HEK293 (cell line): ENCODE results near the gene FGF10.

ENCODE experiments used
- CTCF ChIA-PET: fragments of 350-600 bp; formaldehyde crosslinking; extraction: SDS; loops from one replicate; lab custom pipeline; 2021; ENCODE audit warnings: antibody characterized with exemption; lab: Yijun Ruan, JAX
- POLR2A ChIA-PET: fragments of 300-600 bp; formaldehyde crosslinking; extraction: SDS; loops from one replicate; lab custom pipeline; 2020; ENCODE audit warnings: antibody characterized with exemption, inconsistent platforms; lab: Yijun Ruan, JAX
- H3K27ac ChIP-seq: fragments of 200-500 bp; sonication (Bioruptor generic); 2 replicates; pipeline ENCODE4 v1.5.1; 2014; ENCODE audit warnings: low read depth, low read length, control low read depth, inconsistent platforms; ENCODE audit errors: extremely low read depth
- H3K36me3 ChIP-seq, 2 experiments: fragments of 200-500 bp in 1 of 2; sonication (Bioruptor generic) in 1 of 2; 1 replicate in 1 of 2; 2 replicates in 1 of 2; pipeline ENCODE4 v1.5.1; 2014 to 2017; ENCODE audit warnings: inconsistent platforms in 2 of 2, low read length in 2 of 2; ENCODE audit not compliant: control insufficient read depth in 2 of 2, insufficient read depth in 1 of 2
- H3K4me1 ChIP-seq: fragments of 200-500 bp; sonication (Bioruptor generic); 2 replicates; pipeline ENCODE4 v1.5.1; 2014; ENCODE audit warnings: mild to moderate bottlenecking, low read length, inconsistent platforms; ENCODE audit not compliant: control insufficient read depth, insufficient read depth
- H3K4me3 ChIP-seq: 2 replicates; pipeline ENCODE4 v1.5.1; 2011; ENCODE audit warnings: low read depth, mild to moderate bottlenecking, control low read depth, low read length, moderate library complexity
- H3K9me3 ChIP-seq: fragments of 200-500 bp; sonication (Bioruptor generic); 2 replicates; pipeline ENCODE4 v1.5.1; 2014; ENCODE audit warnings: low read depth, low read length, inconsistent platforms; ENCODE audit not compliant: control insufficient read depth, insufficient read depth
- BCL11B ChIP-seq: fragments of 450-650 bp; formaldehyde crosslinking; IDR thresholded peaks from 2 replicates; pipeline ENCODE4 v1.5.1; 2016; ENCODE audit warnings: low read depth, missing biosample characterization, missing genetic modification characterization
- KLF1 ChIP-seq: fragments of 450-650 bp; formaldehyde crosslinking; IDR thresholded peaks from 2 replicates; pipeline ENCODE4 v1.5.1; 2016; ENCODE audit warnings: missing biosample characterization, missing genetic modification characterization
- KLF8 ChIP-seq: fragments of 450-650 bp; formaldehyde crosslinking; IDR thresholded peaks from 2 replicates; pipeline ENCODE4 v1.5.1; 2016; ENCODE audit warnings: missing biosample characterization, missing genetic modification characterization
- MZF1 ChIP-seq: fragments of 450-650 bp; formaldehyde crosslinking; IDR thresholded peaks from 2 replicates; pipeline ENCODE4 v1.5.1; 2017; ENCODE audit warnings: missing biosample characterization, missing genetic modification characterization, borderline replicate concordance
- PBX3 ChIP-seq: sonication (generic); formaldehyde crosslinking; IDR thresholded peaks from 2 replicates; pipeline ENCODE4 v1.8.1; 2022; ENCODE audit warnings: mild to moderate bottlenecking, moderate library complexity, missing genetic modification reagents
- SCRT2 ChIP-seq: fragments of 450-650 bp; formaldehyde crosslinking; IDR thresholded peaks from 2 replicates; pipeline ENCODE4 v1.5.1; 2016; ENCODE audit warnings: missing biosample characterization, missing genetic modification characterization
- SETDB1 ChIP-seq: IDR thresholded peaks from one replicate; pipeline ENCODE4 v1.6.1; 2017; ENCODE audit warnings: mild to moderate bottlenecking, low read length, moderate library complexity, mixed read lengths; ENCODE audit not compliant: insufficient read length
- SP3 ChIP-seq: fragments of 450-650 bp; formaldehyde crosslinking; IDR thresholded peaks from 2 replicates; pipeline ENCODE4 v1.5.1; 2016; ENCODE audit warnings: missing biosample characterization, missing genetic modification characterization
- YY2 ChIP-seq: fragments of 450-650 bp; formaldehyde crosslinking; IDR thresholded peaks from 2 replicates; pipeline ENCODE4 v1.5.1; 2016; ENCODE audit warnings: missing biosample characterization, missing genetic modification characterization
- ZBTB21 ChIP-seq: fragments of 450-650 bp; formaldehyde crosslinking; IDR thresholded peaks from 2 replicates; pipeline ENCODE4 v1.5.1; 2017; ENCODE audit warnings: missing biosample characterization, missing genetic modification characterization
- ZEB2 ChIP-seq: fragments of 450-650 bp; formaldehyde crosslinking; IDR thresholded peaks from 2 replicates; pipeline ENCODE4 v1.5.1; 2016; ENCODE audit warnings: missing biosample characterization, missing genetic modification characterization
- ZNF121 ChIP-seq: fragments of 450-650 bp; formaldehyde crosslinking; IDR thresholded peaks from 2 replicates; pipeline ENCODE4 v1.5.1; 2016; ENCODE audit warnings: missing biosample characterization, missing genetic modification characterization
- ZNF157 ChIP-seq: fragments of 450-650 bp; formaldehyde crosslinking; IDR thresholded peaks from 2 replicates; pipeline ENCODE4 v1.5.1; 2016; ENCODE audit warnings: missing biosample characterization, missing genetic modification characterization
- ZNF19 ChIP-seq: fragments of 450-650 bp; formaldehyde crosslinking; IDR thresholded peaks from 2 replicates; pipeline ENCODE4; 2016; ENCODE audit warnings: missing biosample characterization, missing genetic modification characterization, low read depth
- ZNF223 ChIP-seq: fragments of 450-650 bp; formaldehyde crosslinking; IDR thresholded peaks from 2 replicates; pipeline ENCODE4 v1.5.1; 2016; ENCODE audit warnings: missing biosample characterization, missing genetic modification characterization
- ZNF350 ChIP-seq: fragments of 450-650 bp; formaldehyde crosslinking; IDR thresholded peaks from 2 replicates; pipeline ENCODE4 v1.5.0; 2017; ENCODE audit warnings: missing biosample characterization, mild to moderate bottlenecking, missing genetic modification characterization
- ZNF37A ChIP-seq: fragments of 450-650 bp; IDR thresholded peaks from 2 replicates; pipeline ENCODE4 v1.5.1; 2018; ENCODE audit warnings: missing biosample characterization, missing genetic modification characterization
- ZNF394 ChIP-seq: fragments of 450-650 bp; formaldehyde crosslinking; IDR thresholded peaks from 2 replicates; pipeline ENCODE4 v1.5.1; 2016; ENCODE audit warnings: missing biosample characterization, missing genetic modification characterization, mild to moderate bottlenecking, moderate library complexity, borderline replicate concordance
- ZNF433 ChIP-seq: fragments of 450-650 bp; formaldehyde crosslinking; IDR thresholded peaks from 2 replicates; pipeline ENCODE4 v1.5.1; 2016; ENCODE audit warnings: missing biosample characterization, missing genetic modification characterization, low read depth
- ZNF530 ChIP-seq: fragments of 450-650 bp; formaldehyde crosslinking; IDR thresholded peaks from 2 replicates; pipeline ENCODE4 v1.5.1; 2016; ENCODE audit warnings: low read depth, missing biosample characterization, missing genetic modification characterization
- ZNF558 ChIP-seq: fragments of 450-650 bp; formaldehyde crosslinking; IDR thresholded peaks from 2 replicates; pipeline ENCODE4 v1.5.1; 2016; ENCODE audit warnings: missing biosample characterization, missing genetic modification characterization
- ZNF596 ChIP-seq: fragments of 450-650 bp; IDR thresholded peaks from 2 replicates; pipeline ENCODE4 v1.5.0; 2018; ENCODE audit warnings: missing biosample characterization, mild to moderate bottlenecking, missing genetic modification characterization, moderate library complexity
- ZNF654 ChIP-seq: fragments of 450-650 bp; formaldehyde crosslinking; IDR thresholded peaks from 2 replicates; pipeline ENCODE4 v1.5.1; 2016; ENCODE audit warnings: low read depth, missing biosample characterization, missing genetic modification characterization
- TF ChIP-seq, protein P1 (sequence below): fragments of 450-650 bp; formaldehyde crosslinking; IDR thresholded peaks from 2 replicates; pipeline ENCODE4 v1.5.1; 2016; ENCODE audit warnings: missing biosample characterization, missing genetic modification characterization
- TF ChIP-seq, protein P2 (sequence below): fragments of 450-650 bp; formaldehyde crosslinking; IDR thresholded peaks from 2 replicates; pipeline ENCODE4 v1.5.1; 2016; ENCODE audit warnings: missing biosample characterization, missing genetic modification characterization
- TF ChIP-seq, protein P3 (sequence below): fragments of 450-650 bp; formaldehyde crosslinking; IDR thresholded peaks from 2 replicates; pipeline ENCODE4 v1.5.0; 2017; ENCODE audit warnings: missing biosample characterization, missing genetic modification characterization, borderline replicate concordance

Gene FGF10

GRCh38 chr5:44320188-44320587, 69.0 kb downstream of the FGF10 start:
- TF ChIP-seq YY2 (no peak), ZNF394 (tag by site-specific recombination) (no peak), SP3 (tag by site-specific recombination) (no peak), ZNF596 (tag by site-specific recombination) (no peak), ZNF530 (tag by site-specific recombination) (no peak), ZNF19 (tag by site-specific recombination) (no peak), SCRT2 (tag by site-specific recombination) (0 out of 2 replicates have a peak, but pooled peaks have one; percentile 21)
- TF ChIP-seq, protein P1, sequence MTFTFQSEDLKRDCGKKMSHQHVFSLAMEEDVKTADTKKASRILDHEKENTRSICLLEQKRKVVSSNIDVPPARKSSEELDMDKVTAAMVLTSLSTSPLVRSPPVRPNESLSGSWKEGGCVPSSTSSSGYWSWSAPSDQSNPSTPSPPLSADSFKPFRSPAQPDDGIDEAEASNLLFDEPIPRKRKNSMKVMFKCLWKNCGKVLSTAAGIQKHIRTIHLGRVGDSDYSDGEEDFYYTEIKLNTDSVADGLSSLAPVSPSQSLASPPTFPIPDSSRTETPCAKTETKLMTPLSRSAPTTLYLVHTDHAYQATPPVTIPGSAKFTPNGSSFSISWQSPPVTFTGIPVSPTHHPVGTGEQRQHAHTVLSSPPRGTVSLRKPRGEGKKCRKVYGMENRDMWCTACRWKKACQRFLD (tag by site-specific recombination): no peak
- POLR2A ChIA-PET: no interaction called here
- Histone ChIP-seq H3K9me3 (no peaks in the 10 kb centered on the region), H3K4me1 (no peaks in the 10 kb centered on the region), H3K36me3 (no peaks in the 10 kb centered on the region), H3K27ac (no peak overlapping the region), H3K4me3 (no peak overlapping the region)
- CTCF ChIA-PET: interaction anchor here (0.5 to 1.2 kb wide), 2 partner anchors 12 kb away, joined by 4 to 7 read pairs; no protein-coding TSS in a partner anchor

DNA sequence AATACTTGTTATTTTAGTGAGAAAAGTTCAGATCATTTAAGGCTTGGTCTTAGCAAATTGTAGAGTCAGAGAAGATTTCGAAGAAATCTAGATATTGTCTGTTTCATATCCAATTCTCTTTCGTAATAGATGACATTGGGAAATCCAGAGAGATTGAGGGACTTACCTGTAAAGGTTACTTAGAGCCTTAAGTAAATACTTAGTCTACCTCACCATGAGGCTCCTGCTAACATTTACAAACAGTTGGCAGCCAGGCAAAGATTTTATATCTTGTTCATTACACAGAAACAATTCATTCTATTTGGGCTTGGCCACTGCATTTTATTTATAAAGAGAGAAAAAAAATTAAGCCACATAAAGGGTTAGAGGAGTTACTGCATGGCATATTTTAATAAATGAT, 70.3 kb downstream of the FGF10 start:
- ChIA-PET POLR2A (no interaction called here), CTCF (interaction anchor here (0.6 to 1.2 kb wide), 2 partner anchors 13 to 135 kb away, joined by 3 to 4 read pairs; no protein-coding TSS in a partner anchor)
- no peak for TF ChIP-seq MZF1 (tag by site-specific recombination)
- TF ChIP-seq, protein P2, sequence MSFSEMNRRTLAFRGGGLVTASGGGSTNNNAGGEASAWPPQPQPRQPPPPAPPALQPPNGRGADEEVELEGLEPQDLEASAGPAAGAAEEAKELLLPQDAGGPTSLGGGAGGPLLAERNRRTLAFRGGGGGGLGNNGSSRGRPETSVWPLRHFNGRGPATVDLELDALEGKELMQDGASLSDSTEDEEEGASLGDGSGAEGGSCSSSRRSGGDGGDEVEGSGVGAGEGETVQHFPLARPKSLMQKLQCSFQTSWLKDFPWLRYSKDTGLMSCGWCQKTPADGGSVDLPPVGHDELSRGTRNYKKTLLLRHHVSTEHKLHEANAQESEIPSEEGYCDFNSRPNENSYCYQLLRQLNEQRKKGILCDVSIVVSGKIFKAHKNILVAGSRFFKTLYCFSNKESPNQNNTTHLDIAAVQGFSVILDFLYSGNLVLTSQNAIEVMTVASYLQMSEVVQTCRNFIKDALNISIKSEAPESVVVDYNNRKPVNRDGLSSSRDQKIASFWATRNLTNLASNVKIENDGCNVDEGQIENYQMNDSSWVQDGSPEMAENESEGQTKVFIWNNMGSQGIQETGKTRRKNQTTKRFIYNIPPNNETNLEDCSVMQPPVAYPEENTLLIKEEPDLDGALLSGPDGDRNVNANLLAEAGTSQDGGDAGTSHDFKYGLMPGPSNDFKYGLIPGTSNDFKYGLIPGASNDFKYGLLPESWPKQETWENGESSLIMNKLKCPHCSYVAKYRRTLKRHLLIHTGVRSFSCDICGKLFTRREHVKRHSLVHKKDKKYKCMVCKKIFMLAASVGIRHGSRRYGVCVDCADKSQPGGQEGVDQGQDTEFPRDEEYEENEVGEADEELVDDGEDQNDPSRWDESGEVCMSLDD (tag by site-specific recombination): no peak
- no peak for TF ChIP-seq SETDB1
- no peak for TF ChIP-seq ZNF433 (tag by site-specific recombination)
- no peak for TF ChIP-seq KLF1
- TF ChIP-seq, protein P3, sequence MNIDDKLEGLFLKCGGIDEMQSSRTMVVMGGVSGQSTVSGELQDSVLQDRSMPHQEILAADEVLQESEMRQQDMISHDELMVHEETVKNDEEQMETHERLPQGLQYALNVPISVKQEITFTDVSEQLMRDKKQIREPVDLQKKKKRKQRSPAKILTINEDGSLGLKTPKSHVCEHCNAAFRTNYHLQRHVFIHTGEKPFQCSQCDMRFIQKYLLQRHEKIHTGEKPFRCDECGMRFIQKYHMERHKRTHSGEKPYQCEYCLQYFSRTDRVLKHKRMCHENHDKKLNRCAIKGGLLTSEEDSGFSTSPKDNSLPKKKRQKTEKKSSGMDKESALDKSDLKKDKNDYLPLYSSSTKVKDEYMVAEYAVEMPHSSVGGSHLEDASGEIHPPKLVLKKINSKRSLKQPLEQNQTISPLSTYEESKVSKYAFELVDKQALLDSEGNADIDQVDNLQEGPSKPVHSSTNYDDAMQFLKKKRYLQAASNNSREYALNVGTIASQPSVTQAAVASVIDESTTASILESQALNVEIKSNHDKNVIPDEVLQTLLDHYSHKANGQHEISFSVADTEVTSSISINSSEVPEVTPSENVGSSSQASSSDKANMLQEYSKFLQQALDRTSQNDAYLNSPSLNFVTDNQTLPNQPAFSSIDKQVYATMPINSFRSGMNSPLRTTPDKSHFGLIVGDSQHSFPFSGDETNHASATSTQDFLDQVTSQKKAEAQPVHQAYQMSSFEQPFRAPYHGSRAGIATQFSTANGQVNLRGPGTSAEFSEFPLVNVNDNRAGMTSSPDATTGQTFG (tag by site-specific recombination): no peak
- TF ChIP-seq ZNF157 (tag by site-specific recombination): no peak
- TF ChIP-seq ZNF394 (tag by site-specific recombination): no peak
- TF ChIP-seq ZNF121: no peak
- no peak for TF ChIP-seq ZBTB21 (tag by site-specific recombination)
- no peak for TF ChIP-seq ZNF37A (tag by site-specific recombination)
- no peak for TF ChIP-seq ZEB2
- TF ChIP-seq KLF8: no peak
- no peak for TF ChIP-seq ZNF654 (tag by site-specific recombination)
- TF ChIP-seq PBX3 (CRISPR knock-in tag): no peak
- no peak for TF ChIP-seq BCL11B (tag by site-specific recombination)
- no peak for TF ChIP-seq ZNF223 (tag by site-specific recombination)
- TF ChIP-seq ZNF558: no peak
- TF ChIP-seq ZNF350 (tag by site-specific recombination): no peak
- Histone ChIP-seq H3K4me3 (no peak overlapping the region), H3K9me3 (no peaks in the 10 kb centered on the region), H3K4me1 (no peaks in the 10 kb centered on the region), H3K36me3 (no peaks in the 10 kb centered on the region), H3K27ac (no peak overlapping the region)
